ENCODE results near the gene UCK2. TPM values are rescaled to one million over a fixed set of nuclear protein-coding genes. Genes with fewer than 3 reads are reported as not detected.

The UCK2 gene
- total RNA-seq, 1 donor from 2014 or later, result 111 TPM

GRCh38 chr1:165903672-165904071 lies 76.3 kb downstream of the UCK2 start:
- Histone ChIP-seq H2AFZ (ENCODE audit: low read depth, low read length) (no peak overlapping the region), H3K27me3 (ENCODE audit: insufficient read depth, low read length) (no peaks in the 10 kb centered on the region), H3K9ac (ENCODE audit: low read length) (no peak overlapping the region), H3K4me2 (ENCODE audit: low read length) (peak overlapping the region; percentile 19), H3K4me3 (ENCODE audit: insufficient read depth, low read depth, low read length) (no peak overlapping the region), H3K4me1 (ENCODE audit: insufficient read depth, low read length) (peaks cover 37% of the 10 kb centered on the region), H3K9me3 (ENCODE audit: insufficient read depth, low read depth, low read length) (no peaks in the 10 kb centered on the region), H3K79me2 (ENCODE audit: insufficient read depth, low read length) (peaks cover 26% of the 10 kb centered on the region), H3K36me3 (ENCODE audit: insufficient read depth, low read length) (peaks cover 20% of the 10 kb centered on the region), H4K20me1 (ENCODE audit: insufficient read depth, low read length) (no peaks in the 10 kb centered on the region), H3K27ac (ENCODE audit: low read depth, low read length) (no peak overlapping the region)
- Mint-ChIP-seq H3K27ac (ENCODE audit: unreplicated experiment) (no peak overlapping the region), H3K4me1 (ENCODE audit: low read depth, unreplicated experiment) (peaks cover 59% of the 10 kb centered on the region), H3K27me3 (ENCODE audit: low read depth, unreplicated experiment) (no peaks in the 10 kb centered on the region), H3K36me3 (ENCODE audit: low read depth, unreplicated experiment) (peaks cover 40% of the 10 kb centered on the region), H3K4me3 (ENCODE audit: unreplicated experiment) (no peak overlapping the region), H3K9me3 (ENCODE audit: unreplicated experiment) (no peaks in the 10 kb centered on the region)
- FAIRE-seq (no peak), DNase-seq (ENCODE audit: low read depth) (peak; percentile 66)
- TF ChIP-seq EZH2 (IDR thresholded peaks at IDR 0.05; ENCODE audit: insufficient read depth, low read length) (no peak), CTCF (IDR thresholded peaks at IDR 0.05; ENCODE audit: insufficient read depth, low read depth, low read length) (no peak)

GRCh38 chr1:165904948-165905347 lies 77.5 kb downstream of the UCK2 start:
- no peaks in the 10 kb centered on the region for H3K27me3 ChIP-seq (ENCODE audit: insufficient read depth, low read length)
- H3K27ac Mint-ChIP-seq (ENCODE audit: unreplicated experiment), result no peak overlapping the region
- peaks cover 20% of the 10 kb centered on the region for H3K79me2 ChIP-seq (ENCODE audit: insufficient read depth, low read length)
- no peak overlapping the region for H2AFZ ChIP-seq (ENCODE audit: low read depth, low read length)
- no peaks in the 10 kb centered on the region for H3K9me3 Mint-ChIP-seq (ENCODE audit: unreplicated experiment)
- no peaks in the 10 kb centered on the region for H3K9me3 ChIP-seq (ENCODE audit: insufficient read depth, low read depth, low read length)
- FAIRE-seq (no peak), DNase-seq (ENCODE audit: low read depth) (no peak)
- peaks cover 43% of the 10 kb centered on the region for H3K36me3 Mint-ChIP-seq (ENCODE audit: low read depth, unreplicated experiment)
- no peak overlapping the region for H3K4me3 Mint-ChIP-seq (ENCODE audit: unreplicated experiment)
- H3K4me3 ChIP-seq (ENCODE audit: insufficient read depth, low read depth, low read length), result no peak overlapping the region
- peaks cover 24% of the 10 kb centered on the region for H3K4me1 ChIP-seq (ENCODE audit: insufficient read depth, low read length)
- no peaks in the 10 kb centered on the region for H3K27me3 Mint-ChIP-seq (ENCODE audit: low read depth, unreplicated experiment)
- H3K9ac ChIP-seq (ENCODE audit: low read length), result no peak overlapping the region
- H3K4me2 ChIP-seq (ENCODE audit: low read length), result no peak overlapping the region
- H4K20me1 ChIP-seq (ENCODE audit: insufficient read depth, low read length), result no peaks in the 10 kb centered on the region
- peaks cover 54% of the 10 kb centered on the region for H3K4me1 Mint-ChIP-seq (ENCODE audit: low read depth, unreplicated experiment)
- H3K27ac ChIP-seq (ENCODE audit: low read depth, low read length), result no peak overlapping the region
- H3K36me3 ChIP-seq (ENCODE audit: insufficient read depth, low read length), result peaks cover 31% of the 10 kb centered on the region
- TF ChIP-seq CTCF (IDR thresholded peaks at IDR 0.05; ENCODE audit: insufficient read depth, low read depth, low read length), result no peak
- TF ChIP-seq EZH2 (IDR thresholded peaks at IDR 0.05; ENCODE audit: insufficient read depth, low read length), result no peak

- no peaks in the 10 kb centered on the region for H3K9me3 ChIP-seq (ENCODE audit: insufficient read depth, low read depth, low read length)
- H3K36me3 Mint-ChIP-seq (ENCODE audit: low read depth, unreplicated experiment), result peaks cover 48% of the 10 kb centered on the region
- no peak for FAIRE-seq
- H3K27me3 ChIP-seq (ENCODE audit: insufficient read depth, low read length), result no peaks in the 10 kb centered on the region
- H3K4me1 Mint-ChIP-seq (ENCODE audit: low read depth, unreplicated experiment), result peaks cover 46% of the 10 kb centered on the region
- H3K36me3 ChIP-seq (ENCODE audit: insufficient read depth, low read length), result peaks cover 31% of the 10 kb centered on the region
- no peaks in the 10 kb centered on the region for H3K9me3 Mint-ChIP-seq (ENCODE audit: unreplicated experiment)
- no peak for DNase-seq (ENCODE audit: low read depth)
- no peak overlapping the region for H3K27ac Mint-ChIP-seq (ENCODE audit: unreplicated experiment)
- no peak for TF ChIP-seq EZH2 (IDR thresholded peaks at IDR 0.05; ENCODE audit: insufficient read depth, low read length)
- no peak for TF ChIP-seq CTCF (IDR thresholded peaks at IDR 0.05; ENCODE audit: insufficient read depth, low read depth, low read length)
- H3K9ac ChIP-seq (ENCODE audit: low read length), result no peak overlapping the region
- no peak overlapping the region for H2AFZ ChIP-seq (ENCODE audit: low read depth, low read length)
- no peaks in the 10 kb centered on the region for H3K27me3 Mint-ChIP-seq (ENCODE audit: low read depth, unreplicated experiment)
- no peak overlapping the region for H3K4me3 Mint-ChIP-seq (ENCODE audit: unreplicated experiment)
- H3K4me2 ChIP-seq (ENCODE audit: low read length), result no peak overlapping the region
- no peaks in the 10 kb centered on the region for H4K20me1 ChIP-seq (ENCODE audit: insufficient read depth, low read length)
- no peak overlapping the region for H3K4me3 ChIP-seq (ENCODE audit: insufficient read depth, low read depth, low read length)
- H3K4me1 ChIP-seq (ENCODE audit: insufficient read depth, low read length), result peaks cover 15% of the 10 kb centered on the region
- no peak overlapping the region for H3K27ac ChIP-seq (ENCODE audit: low read depth, low read length)
- H3K79me2 ChIP-seq (ENCODE audit: insufficient read depth, low read length), result peaks cover 13% of the 10 kb centered on the region
These were observed 78.4 kb downstream of the UCK2 start for GRCh38 chr1:165905853-165906252.
